ENCODE results near the gene TSSC4.

- TF ChIP-seq, protein P1, sequence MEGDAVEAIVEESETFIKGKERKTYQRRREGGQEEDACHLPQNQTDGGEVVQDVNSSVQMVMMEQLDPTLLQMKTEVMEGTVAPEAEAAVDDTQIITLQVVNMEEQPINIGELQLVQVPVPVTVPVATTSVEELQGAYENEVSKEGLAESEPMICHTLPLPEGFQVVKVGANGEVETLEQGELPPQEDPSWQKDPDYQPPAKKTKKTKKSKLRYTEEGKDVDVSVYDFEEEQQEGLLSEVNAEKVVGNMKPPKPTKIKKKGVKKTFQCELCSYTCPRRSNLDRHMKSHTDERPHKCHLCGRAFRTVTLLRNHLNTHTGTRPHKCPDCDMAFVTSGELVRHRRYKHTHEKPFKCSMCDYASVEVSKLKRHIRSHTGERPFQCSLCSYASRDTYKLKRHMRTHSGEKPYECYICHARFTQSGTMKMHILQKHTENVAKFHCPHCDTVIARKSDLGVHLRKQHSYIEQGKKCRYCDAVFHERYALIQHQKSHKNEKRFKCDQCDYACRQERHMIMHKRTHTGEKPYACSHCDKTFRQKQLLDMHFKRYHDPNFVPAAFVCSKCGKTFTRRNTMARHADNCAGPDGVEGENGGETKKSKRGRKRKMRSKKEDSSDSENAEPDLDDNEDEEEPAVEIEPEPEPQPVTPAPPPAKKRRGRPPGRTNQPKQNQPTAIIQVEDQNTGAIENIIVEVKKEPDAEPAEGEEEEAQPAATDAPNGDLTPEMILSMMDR (IDR thresholded peaks at IDR 0.05): peak in 3 of 4 experiments; percentile 83 to 94 (median 92)
- TF ChIP-seq POLR2AphosphoS5 (IDR thresholded peaks at IDR 0.05) (no peak), POLR2A (IDR thresholded peaks at IDR 0.05) (no peak)
These were observed 19.3 kb downstream of the TSSC4 start for GRCh38 chr11:2419638-2420501.

Data from gastroesophageal sphincter (tissue), 3 donors.